Mucosa of descending colon (tissue), 3 donors: Measurements from ENCODE around the gene AK4. TPM values are rescaled to one million over a fixed set of nuclear protein-coding genes. Genes with fewer than 3 reads are reported as not detected.

ENCODE experiments used
- ATAC-seq: fragments of 200-7000 bp; cut with Tn5 transposase; one replicate; pipeline ENCODE4 v1.9.1; 2020; ENCODE audit warnings: mild to moderate bottlenecking, moderate library complexity
- DNase-seq, 3 donors: peaks; one replicate each; pipeline ENCODE4 v3.0.0-alpha.2; 2020
- H3K36me3 ChIP-seq: fragments of 200-600 bp; one replicate; pipeline ENCODE4 v1.8.0; 2021; ENCODE audit warnings: low read depth, mild to moderate bottlenecking
- H3K4me1 ChIP-seq: fragments of 200-600 bp; one replicate; pipeline ENCODE4 v1.8.0; 2021; ENCODE audit warnings: low read depth, mild to moderate bottlenecking
- H3K4me3 ChIP-seq: fragments of 200-600 bp; one replicate; pipeline ENCODE4 v1.8.0; 2021; ENCODE audit warnings: mild to moderate bottlenecking
- H3K9me3 ChIP-seq: fragments of 200-600 bp; one replicate; pipeline ENCODE4 v1.8.0; 2021; ENCODE audit warnings: mild to moderate bottlenecking
- intact Hi-C, 2 donors: fragments of 100-400 bp; cut with DNase I in 1 of 2; cut with micrococcal nuclease in 1 of 2; formaldehyde crosslinking; loops; one replicate each; pipeline versions ENCODE4 v1.11.0 to v1.11.1; 2022; cut with DNase I, micrococcal nuclease
- total RNA-seq, 3 donors: library from RNA; stranded (reverse); fragmentation: NEBNext Ultra II Directional in 2 of 3; extraction: Animal tissue kit (Norgen Biotek cat#: 25700) in 2 of 3; gene quantifications; one replicate each; pipeline versions ENCODE4 v1.2.1 to v1.2.4, GENCODE V29; 2021 to 2023
- TF ChIP-seq, protein P1 (sequence below): fragments of 200-600 bp; IDR thresholded peaks from one replicate; pipeline ENCODE4 v1.8.0; 2022; ENCODE audit warnings: antibody characterized with exemption, mild to moderate bottlenecking
- donor health status: DM: no; HTN: no; CAD: no; lungs with moderate emphysema.
- donor health status: DM: no; HTN: no; CAD: no.
- donor health status: DM: no; HTN: yes; CAD: no.

Gene AK4
- total RNA-seq, 3 donors from 2014 or later: 27.1 to 72.8 (median 47.9) TPM

DNA sequence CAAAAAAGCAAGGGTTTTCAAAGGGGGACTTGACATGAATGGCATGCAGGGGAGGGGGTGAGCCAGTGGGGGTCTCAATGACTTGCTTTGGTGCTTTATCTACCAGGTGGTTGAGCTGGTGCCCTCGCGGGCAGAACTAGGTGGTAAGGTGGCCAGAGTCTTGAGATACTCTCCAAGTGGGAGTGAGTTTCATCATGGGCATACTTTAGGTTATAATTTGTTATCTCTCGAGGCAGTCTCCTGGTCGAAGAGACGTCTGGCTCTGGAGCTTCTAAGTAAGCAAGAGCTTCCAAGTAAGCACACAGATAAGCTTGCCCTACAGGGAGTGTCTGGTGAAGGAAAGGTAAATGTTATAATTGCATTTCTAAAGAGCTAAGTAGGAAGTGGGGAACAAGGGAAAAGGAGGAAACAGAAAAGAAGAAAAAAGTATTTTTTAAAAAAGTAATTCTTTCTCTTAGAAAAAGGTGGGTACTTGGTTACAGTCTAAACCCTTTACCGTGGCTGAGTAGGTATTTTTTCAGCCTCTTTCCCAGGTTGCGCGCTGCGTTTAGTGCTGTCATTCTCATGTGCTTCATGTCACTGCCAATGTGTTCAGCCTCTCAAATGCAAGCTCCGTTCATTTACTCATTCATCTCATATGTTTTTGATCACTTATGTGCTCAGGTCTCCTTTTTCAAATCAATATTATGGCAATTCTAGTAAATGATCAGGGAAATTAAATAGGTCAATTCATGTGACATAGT is 129.8 kb downstream of the AK4 start:
- Histone ChIP-seq H3K9me3 (no peaks in the 10 kb centered on the region), H3K4me1 (no peaks in the 10 kb centered on the region), H3K4me3 (no peak overlapping the region), H3K36me3 (no peaks in the 10 kb centered on the region)
- ATAC-seq: no peak
- no peak for DNase-seq
- intact Hi-C loops: no loop called here
- TF ChIP-seq, protein P1, sequence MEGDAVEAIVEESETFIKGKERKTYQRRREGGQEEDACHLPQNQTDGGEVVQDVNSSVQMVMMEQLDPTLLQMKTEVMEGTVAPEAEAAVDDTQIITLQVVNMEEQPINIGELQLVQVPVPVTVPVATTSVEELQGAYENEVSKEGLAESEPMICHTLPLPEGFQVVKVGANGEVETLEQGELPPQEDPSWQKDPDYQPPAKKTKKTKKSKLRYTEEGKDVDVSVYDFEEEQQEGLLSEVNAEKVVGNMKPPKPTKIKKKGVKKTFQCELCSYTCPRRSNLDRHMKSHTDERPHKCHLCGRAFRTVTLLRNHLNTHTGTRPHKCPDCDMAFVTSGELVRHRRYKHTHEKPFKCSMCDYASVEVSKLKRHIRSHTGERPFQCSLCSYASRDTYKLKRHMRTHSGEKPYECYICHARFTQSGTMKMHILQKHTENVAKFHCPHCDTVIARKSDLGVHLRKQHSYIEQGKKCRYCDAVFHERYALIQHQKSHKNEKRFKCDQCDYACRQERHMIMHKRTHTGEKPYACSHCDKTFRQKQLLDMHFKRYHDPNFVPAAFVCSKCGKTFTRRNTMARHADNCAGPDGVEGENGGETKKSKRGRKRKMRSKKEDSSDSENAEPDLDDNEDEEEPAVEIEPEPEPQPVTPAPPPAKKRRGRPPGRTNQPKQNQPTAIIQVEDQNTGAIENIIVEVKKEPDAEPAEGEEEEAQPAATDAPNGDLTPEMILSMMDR: no peak

DNA sequence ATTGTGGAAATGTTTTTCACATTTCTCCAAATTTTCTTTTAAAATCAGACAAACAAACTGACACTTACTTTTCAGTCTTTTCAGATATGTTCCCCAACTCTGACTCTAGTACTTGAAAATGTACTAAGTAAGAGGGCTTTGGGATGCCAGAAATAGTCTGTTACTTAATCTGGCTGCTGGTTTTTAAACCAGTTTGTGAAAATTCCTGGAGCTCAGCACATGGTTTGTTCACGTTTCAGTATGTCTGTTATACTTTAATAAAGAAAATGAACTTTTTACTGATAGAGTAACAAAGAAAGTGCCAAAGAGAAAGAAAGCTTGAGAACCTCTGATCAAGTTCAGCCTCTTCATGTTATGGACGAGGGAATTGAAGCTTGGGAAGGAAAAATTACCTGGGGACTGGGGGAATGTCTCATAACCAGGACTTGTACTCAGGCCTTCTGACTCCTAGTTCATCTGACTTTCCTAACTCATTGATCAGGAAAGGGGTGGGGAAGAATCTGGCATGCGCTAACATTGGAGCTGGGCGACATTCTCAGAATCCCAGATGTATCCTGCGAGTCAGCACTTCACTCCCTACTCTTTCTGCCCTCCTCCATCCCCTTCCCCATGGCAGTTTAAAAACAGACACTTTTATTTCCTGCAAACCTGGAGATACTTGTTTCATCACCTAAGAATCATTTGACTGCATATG is 130.5 kb downstream of the AK4 start:
- DNase-seq (no peak), ATAC-seq (no peak)
- Histone ChIP-seq H3K4me3 (no peak overlapping the region), H3K4me1 (no peaks in the 10 kb centered on the region), H3K36me3 (no peaks in the 10 kb centered on the region), H3K9me3 (no peaks in the 10 kb centered on the region)
- intact Hi-C loops: no loop called here
- TF ChIP-seq, protein P1: no peak

DNA sequence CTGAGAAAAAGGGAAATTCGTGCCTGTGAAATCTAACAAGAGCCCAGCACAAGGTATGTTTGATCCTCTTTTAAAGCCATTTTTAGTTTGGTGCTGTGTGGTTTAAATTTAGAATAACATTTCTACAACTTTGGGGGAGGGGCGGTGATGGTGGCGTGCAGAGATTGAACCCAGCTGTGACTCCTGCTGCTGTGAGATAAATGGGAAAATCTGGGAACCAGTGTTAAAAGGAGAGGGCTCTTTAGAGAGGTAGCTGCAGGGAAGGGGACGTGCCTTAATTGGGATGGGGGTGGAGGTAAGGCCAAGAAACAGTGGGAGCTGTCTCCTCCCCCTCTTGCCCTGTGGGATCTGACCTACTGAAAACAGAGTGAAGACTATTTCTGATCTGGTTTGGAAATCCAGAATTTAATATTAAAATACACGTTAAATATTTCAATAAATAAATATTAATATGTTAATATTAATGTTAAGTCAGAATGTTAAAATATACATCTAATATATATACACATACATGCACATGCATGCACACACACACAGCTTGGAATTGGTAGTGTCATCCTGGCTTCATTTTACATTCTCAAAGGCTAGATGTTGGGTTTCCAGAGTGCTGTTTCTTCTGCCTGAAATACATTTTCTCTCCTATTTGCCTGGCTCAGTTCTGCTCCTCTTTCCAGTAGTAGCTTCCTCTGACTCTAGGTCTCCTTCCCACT is 131.2 kb downstream of the AK4 start:
- DNase-seq (no peak), ATAC-seq (no peak)
- Histone ChIP-seq H3K36me3 (no peaks in the 10 kb centered on the region), H3K9me3 (no peaks in the 10 kb centered on the region), H3K4me1 (no peaks in the 10 kb centered on the region), H3K4me3 (no peak overlapping the region)
- TF ChIP-seq, protein P1: no peak
- intact Hi-C loops: no loop called here

Other genes with a start within 250 kb of the AK4 start
- gene JAK1, start 181.7 kb upstream of the AK4 start, total RNA-seq: 100 to 1,000 TPM in 2 of 3 donors, 10 to 100 TPM in 1; 97.1 to 132 (median 103) TPM
- gene DNAJC6, start 161.3 kb downstream of the AK4 start, total RNA-seq: 1 to 10 TPM; 1.6 to 9.6 (median 1.8) TPM